ENCODE results near the gene RELA. TPM values are rescaled to one million over a fixed set of nuclear protein-coding genes. Genes with fewer than 3 reads are reported as not detected.
A peak's percentile ranks its signal among the peaks of the same experiment; 100 is the strongest.

The RELA gene
- total and polyA plus RNA-seq, 2 of the 13 experiments (the other 11 are each of a cell fraction or from before 2014, with no cell fraction given): 21.4 to 40.5 TPM

DNA sequence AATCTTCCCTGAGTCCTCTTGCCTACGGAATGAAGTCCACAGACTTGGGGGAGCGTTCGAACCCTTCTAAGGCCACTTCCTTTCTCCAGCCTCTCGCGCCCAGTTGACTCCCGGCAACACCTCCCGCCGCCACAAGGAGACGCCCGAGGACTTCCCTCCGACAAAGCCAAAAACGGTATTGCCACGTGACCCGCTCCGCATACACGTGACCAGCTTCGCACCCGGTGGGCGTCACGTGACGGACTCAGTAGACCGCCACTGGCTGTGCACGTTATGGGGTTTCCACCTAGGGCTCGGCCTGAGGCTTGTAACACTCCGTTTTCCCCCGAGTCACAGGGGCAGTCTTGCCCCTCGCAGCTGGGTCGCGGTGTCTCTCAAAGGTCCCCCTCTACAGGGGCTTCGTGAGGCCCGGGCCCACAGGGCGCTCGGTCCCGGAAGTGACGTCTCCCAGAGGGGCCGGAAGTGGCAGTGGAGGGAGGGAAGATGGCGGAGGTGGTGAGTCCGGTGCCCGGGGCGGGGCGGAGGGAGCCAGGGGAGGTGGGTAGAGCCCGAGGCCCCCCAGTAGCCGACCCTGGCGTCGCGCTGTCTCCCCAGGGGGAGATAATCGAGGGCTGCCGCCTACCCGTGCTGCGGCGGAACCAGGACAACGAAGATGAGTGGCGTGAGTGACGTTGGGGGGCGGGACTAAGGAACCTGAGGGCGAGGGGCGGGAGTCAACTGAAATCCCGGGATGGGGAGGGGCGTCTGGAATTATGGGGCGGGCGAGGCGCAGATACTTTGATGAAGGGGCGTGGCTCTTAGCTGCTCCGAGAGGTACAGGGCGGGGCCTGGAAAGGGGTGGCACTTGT, 49.3 kb upstream of the RELA start, which contains the start of gene KAT5 (continued):
- TF ChIP-seq, protein P1, sequence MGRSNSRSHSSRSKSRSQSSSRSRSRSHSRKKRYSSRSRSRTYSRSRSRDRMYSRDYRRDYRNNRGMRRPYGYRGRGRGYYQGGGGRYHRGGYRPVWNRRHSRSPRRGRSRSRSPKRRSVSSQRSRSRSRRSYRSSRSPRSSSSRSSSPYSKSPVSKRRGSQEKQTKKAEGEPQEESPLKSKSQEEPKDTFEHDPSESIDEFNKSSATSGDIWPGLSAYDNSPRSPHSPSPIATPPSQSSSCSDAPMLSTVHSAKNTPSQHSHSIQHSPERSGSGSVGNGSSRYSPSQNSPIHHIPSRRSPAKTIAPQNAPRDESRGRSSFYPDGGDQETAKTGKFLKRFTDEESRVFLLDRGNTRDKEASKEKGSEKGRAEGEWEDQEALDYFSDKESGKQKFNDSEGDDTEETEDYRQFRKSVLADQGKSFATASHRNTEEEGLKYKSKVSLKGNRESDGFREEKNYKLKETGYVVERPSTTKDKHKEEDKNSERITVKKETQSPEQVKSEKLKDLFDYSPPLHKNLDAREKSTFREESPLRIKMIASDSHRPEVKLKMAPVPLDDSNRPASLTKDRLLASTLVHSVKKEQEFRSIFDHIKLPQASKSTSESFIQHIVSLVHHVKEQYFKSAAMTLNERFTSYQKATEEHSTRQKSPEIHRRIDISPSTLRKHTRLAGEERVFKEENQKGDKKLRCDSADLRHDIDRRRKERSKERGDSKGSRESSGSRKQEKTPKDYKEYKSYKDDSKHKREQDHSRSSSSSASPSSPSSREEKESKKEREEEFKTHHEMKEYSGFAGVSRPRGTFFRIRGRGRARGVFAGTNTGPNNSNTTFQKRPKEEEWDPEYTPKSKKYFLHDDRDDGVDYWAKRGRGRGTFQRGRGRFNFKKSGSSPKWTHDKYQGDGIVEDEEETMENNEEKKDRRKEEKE (IDR thresholded peaks at IDR 0.05): no peak
- TF ChIP-seq, protein P2, sequence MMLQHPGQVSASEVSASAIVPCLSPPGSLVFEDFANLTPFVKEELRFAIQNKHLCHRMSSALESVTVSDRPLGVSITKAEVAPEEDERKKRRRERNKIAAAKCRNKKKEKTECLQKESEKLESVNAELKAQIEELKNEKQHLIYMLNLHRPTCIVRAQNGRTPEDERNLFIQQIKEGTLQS (CRISPR knock-in tag; IDR thresholded peaks at IDR 0.05): 0 out of 2 replicates have a peak, but pooled peaks have one; percentile 37
- TF ChIP-seq SRF (IDR thresholded peaks at IDR 0.05; ENCODE audit: low read depth, low read length) (peak; percentile 97), RFXAP (CRISPR knock-in tag; IDR thresholded peaks at IDR 0.05; ENCODE audit: borderline replicate concordance) (no peak), U2AF2 (IDR thresholded peaks at IDR 0.05; ENCODE audit: low read depth, low read length) (peak; percentile 80; the same call in 1 of the 2 replicates), ARNT2 (CRISPR knock-in tag; IDR thresholded peaks at IDR 0.05; ENCODE audit: low read depth) (peak; percentile 92), ZNF205 (CRISPR knock-in tag; IDR thresholded peaks at IDR 0.05) (peak; percentile 59), SATB2 (CRISPR knock-in tag; IDR thresholded peaks at IDR 0.05) (no peak), ZNF850 (CRISPR knock-in tag; conservative IDR thresholded peaks at IDR 0.05) (peak; percentile 72; the same call in 1 of the 2 replicates), ZNF530 (CRISPR knock-in tag; IDR thresholded peaks at IDR 0.05; ENCODE audit: low read depth) (no peak), GTF2F1 (IDR thresholded peaks at IDR 0.05; ENCODE audit: low read length) (peak; percentile 84; the same call in 1 of the 2 replicates), ZNF569 (CRISPR knock-in tag; IDR thresholded peaks at IDR 0.05; ENCODE audit: borderline replicate concordance) (no peak; the same call in 1 of the 2 replicates), ZNF317 (CRISPR knock-in tag; IDR thresholded peaks at IDR 0.05) (peak; percentile 90; the same call in 1 of the 2 replicates), NR2F2 (IDR thresholded peaks at IDR 0.05; ENCODE audit: borderline replicate concordance, low read depth) (no peak), ZNF709 (CRISPR knock-in tag; IDR thresholded peaks at IDR 0.05) (peak; percentile 92; the same call in 1 of the 2 replicates)
- TF ChIP-seq, protein P3, sequence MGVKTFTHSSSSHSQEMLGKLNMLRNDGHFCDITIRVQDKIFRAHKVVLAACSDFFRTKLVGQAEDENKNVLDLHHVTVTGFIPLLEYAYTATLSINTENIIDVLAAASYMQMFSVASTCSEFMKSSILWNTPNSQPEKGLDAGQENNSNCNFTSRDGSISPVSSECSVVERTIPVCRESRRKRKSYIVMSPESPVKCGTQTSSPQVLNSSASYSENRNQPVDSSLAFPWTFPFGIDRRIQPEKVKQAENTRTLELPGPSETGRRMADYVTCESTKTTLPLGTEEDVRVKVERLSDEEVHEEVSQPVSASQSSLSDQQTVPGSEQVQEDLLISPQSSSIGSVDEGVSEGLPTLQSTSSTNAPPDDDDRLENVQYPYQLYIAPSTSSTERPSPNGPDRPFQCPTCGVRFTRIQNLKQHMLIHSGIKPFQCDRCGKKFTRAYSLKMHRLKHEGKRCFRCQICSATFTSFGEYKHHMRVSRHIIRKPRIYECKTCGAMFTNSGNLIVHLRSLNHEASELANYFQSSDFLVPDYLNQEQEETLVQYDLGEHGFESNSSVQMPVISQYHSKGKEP (CRISPR knock-in tag; IDR thresholded peaks at IDR 0.05): peak; percentile 69; the same call in 1 of the 2 replicates
- TF ChIP-seq, protein P4, sequence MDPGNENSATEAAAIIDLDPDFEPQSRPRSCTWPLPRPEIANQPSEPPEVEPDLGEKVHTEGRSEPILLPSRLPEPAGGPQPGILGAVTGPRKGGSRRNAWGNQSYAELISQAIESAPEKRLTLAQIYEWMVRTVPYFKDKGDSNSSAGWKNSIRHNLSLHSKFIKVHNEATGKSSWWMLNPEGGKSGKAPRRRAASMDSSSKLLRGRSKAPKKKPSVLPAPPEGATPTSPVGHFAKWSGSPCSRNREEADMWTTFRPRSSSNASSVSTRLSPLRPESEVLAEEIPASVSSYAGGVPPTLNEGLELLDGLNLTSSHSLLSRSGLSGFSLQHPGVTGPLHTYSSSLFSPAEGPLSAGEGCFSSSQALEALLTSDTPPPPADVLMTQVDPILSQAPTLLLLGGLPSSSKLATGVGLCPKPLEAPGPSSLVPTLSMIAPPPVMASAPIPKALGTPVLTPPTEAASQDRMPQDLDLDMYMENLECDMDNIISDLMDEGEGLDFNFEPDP (CRISPR knock-in tag; conservative IDR thresholded peaks at IDR 0.05): no peak
- TF ChIP-seq, protein P5, sequence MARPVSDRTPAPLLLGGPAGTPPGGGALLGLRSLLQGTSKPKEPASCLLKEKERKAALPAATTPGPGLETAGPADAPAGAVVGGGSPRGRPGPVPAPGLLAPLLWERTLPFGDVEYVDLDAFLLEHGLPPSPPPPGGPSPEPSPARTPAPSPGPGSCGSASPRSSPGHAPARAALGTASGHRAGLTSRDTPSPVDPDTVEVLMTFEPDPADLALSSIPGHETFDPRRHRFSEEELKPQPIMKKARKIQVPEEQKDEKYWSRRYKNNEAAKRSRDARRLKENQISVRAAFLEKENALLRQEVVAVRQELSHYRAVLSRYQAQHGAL (CRISPR knock-in tag; IDR thresholded peaks at IDR 0.05; ENCODE audit: not compliant biosample characterization): peak; percentile 60
- TF ChIP-seq, protein P6, sequence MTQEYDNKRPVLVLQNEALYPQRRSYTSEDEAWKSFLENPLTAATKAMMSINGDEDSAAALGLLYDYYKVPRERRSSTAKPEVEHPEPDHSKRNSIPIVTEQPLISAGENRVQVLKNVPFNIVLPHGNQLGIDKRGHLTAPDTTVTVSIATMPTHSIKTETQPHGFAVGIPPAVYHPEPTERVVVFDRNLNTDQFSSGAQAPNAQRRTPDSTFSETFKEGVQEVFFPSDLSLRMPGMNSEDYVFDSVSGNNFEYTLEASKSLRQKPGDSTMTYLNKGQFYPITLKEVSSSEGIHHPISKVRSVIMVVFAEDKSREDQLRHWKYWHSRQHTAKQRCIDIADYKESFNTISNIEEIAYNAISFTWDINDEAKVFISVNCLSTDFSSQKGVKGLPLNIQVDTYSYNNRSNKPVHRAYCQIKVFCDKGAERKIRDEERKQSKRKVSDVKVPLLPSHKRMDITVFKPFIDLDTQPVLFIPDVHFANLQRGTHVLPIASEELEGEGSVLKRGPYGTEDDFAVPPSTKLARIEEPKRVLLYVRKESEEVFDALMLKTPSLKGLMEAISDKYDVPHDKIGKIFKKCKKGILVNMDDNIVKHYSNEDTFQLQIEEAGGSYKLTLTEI (CRISPR knock-in tag; conservative IDR thresholded peaks at IDR 0.05): no peak

All from HepG2 (cell line).